OCI-LY1 (cell line): Measurements from ENCODE around the gene WDFY4.

Experiments used
- H2AFZ ChIP-seq: fragments of 200-600 bp; sonication (generic), shearing (Covaris generic); 2 replicates; pipeline ENCODE4 v1.6.0; 2014; ENCODE audit warnings: antibody characterized with exemption, mild to moderate bottlenecking, low read length
- H3F3A ChIP-seq: fragments of 200-600 bp; sonication (generic), shearing (Covaris generic); 2 replicates; pipeline ENCODE4 v1.6.0; 2014; ENCODE audit warnings: mild to moderate bottlenecking, antibody characterized with exemption, low read length, moderate library complexity; ENCODE audit not compliant: insufficient read depth
- H3K27ac ChIP-seq: fragments of 200-600 bp; sonication (generic); 2 replicates; pipeline ENCODE4 v1.5.1; 2014; ENCODE audit warnings: low read length, mixed run types, mild to moderate bottlenecking, low read depth; ENCODE audit not compliant: poor library complexity, severe bottlenecking
- H3K27me3 ChIP-seq: fragments of 200-600 bp; sonication (generic); 2 replicates; pipeline ENCODE4 v1.6.0; 2014; ENCODE audit warnings: antibody characterized with exemption, mild to moderate bottlenecking, low read length, moderate library complexity; ENCODE audit not compliant: insufficient read depth
- H3K36me3 ChIP-seq: fragments of 200-600 bp; sonication (generic); 2 replicates; pipeline ENCODE4 v1.6.1; 2014; ENCODE audit warnings: mild to moderate bottlenecking, antibody characterized with exemption, low read length, moderate library complexity, mixed read lengths; ENCODE audit not compliant: insufficient read depth
- H3K4me1 ChIP-seq: fragments of 200-600 bp; sonication (generic); 2 replicates; pipeline ENCODE4 v1.5.1; 2014; ENCODE audit warnings: mild to moderate bottlenecking, low read length, moderate library complexity; ENCODE audit not compliant: insufficient read depth, severe bottlenecking
- H3K4me2 ChIP-seq: fragments of 200-600 bp; sonication (generic), shearing (Covaris generic); 2 replicates; pipeline ENCODE4 v1.6.1; 2014; ENCODE audit warnings: low read length
- H3K4me3 ChIP-seq: fragments of 200-600 bp; sonication (generic); 2 replicates; pipeline ENCODE4 v1.5.1; 2014; ENCODE audit warnings: low read length, low read depth, mild to moderate bottlenecking, mixed read lengths; ENCODE audit not compliant: poor library complexity, severe bottlenecking
- H3K79me2 ChIP-seq: fragments of 200-600 bp; shearing (Covaris generic); 2 replicates; pipeline ENCODE4 v1.6.1; 2016; ENCODE audit warnings: mixed run types, low read length, mixed read lengths; ENCODE audit not compliant: insufficient read depth
- H3K9ac ChIP-seq: fragments of 200-600 bp; sonication (generic), shearing (Covaris generic); 2 replicates; pipeline ENCODE4 v1.6.1; 2014; ENCODE audit warnings: mild to moderate bottlenecking, low read length, mixed read lengths
- H3K9me2 ChIP-seq: fragments of 200-600 bp; sonication (generic), shearing (Covaris generic); 2 replicates; pipeline ENCODE4 v1.6.1; 2014; ENCODE audit warnings: low read depth, mild to moderate bottlenecking, low read length, mixed read lengths
- H3K9me3 ChIP-seq: fragments of 200-600 bp; shearing (Covaris generic); 2 replicates; pipeline ENCODE4 v1.6.1; 2014; ENCODE audit warnings: low read length, mixed read lengths
- H4K20me1 ChIP-seq: fragments of 200-600 bp; sonication (generic), shearing (Covaris generic); 2 replicates; pipeline ENCODE4 v1.6.0; 2016; ENCODE audit warnings: mild to moderate bottlenecking, low read length; ENCODE audit not compliant: insufficient read depth
- CTCF ChIP-seq: fragments of 200-600 bp; sonication (generic), shearing (Covaris generic); IDR thresholded peaks from 2 replicates; pipeline ENCODE4 v1.5.1; 2017; ENCODE audit warnings: mild to moderate bottlenecking, antibody characterized with exemption, low read length, moderate library complexity, mixed read lengths
- EZH2 ChIP-seq: fragments of 200-600 bp; sonication (generic), shearing (Covaris generic); IDR thresholded peaks from 2 replicates; pipeline ENCODE4 v1.8.0; 2017; ENCODE audit warnings: borderline replicate concordance, mixed run types, mild to moderate bottlenecking, antibody characterized with exemption, low read length, moderate library complexity, mixed read lengths

The WDFY4 gene

GRCh38 chr10:48872234-48872633, 187.6 kb downstream of the WDFY4 start:
- no peak overlapping the region for H3K9ac ChIP-seq
- H3F3A ChIP-seq: no peaks in the 10 kb centered on the region
- TF ChIP-seq EZH2: no peak
- TF ChIP-seq CTCF: no peak
- H3K4me3 ChIP-seq: no peak overlapping the region
- no peak overlapping the region for H3K4me2 ChIP-seq
- no peaks in the 10 kb centered on the region for H3K9me3 ChIP-seq
- peaks cover 62% of the 10 kb centered on the region; the same call in 1 of the 2 replicates for H3K36me3 ChIP-seq
- no peaks in the 10 kb centered on the region for H3K9me2 ChIP-seq
- no peaks in the 10 kb centered on the region for H3K4me1 ChIP-seq
- no peaks in the 10 kb centered on the region for H3K27me3 ChIP-seq
- H2AFZ ChIP-seq: no peak overlapping the region
- no peak overlapping the region for H3K27ac ChIP-seq
- no peaks in the 10 kb centered on the region for H3K79me2 ChIP-seq
- no peaks in the 10 kb centered on the region for H4K20me1 ChIP-seq

- no peak overlapping the region for H2AFZ ChIP-seq
- no peaks in the 10 kb centered on the region for H3K27me3 ChIP-seq
- H3K4me2 ChIP-seq: no peak overlapping the region
- H4K20me1 ChIP-seq: no peaks in the 10 kb centered on the region
- H3K27ac ChIP-seq: no peak overlapping the region
- no peaks in the 10 kb centered on the region for H3K79me2 ChIP-seq
- TF ChIP-seq EZH2: no peak
- no peak for TF ChIP-seq CTCF
- no peaks in the 10 kb centered on the region for H3F3A ChIP-seq
- H3K9me3 ChIP-seq: no peaks in the 10 kb centered on the region
- no peak overlapping the region for H3K4me3 ChIP-seq
- H3K36me3 ChIP-seq: peaks cover 79% of the 10 kb centered on the region
- H3K9ac ChIP-seq: no peak overlapping the region
- H3K4me1 ChIP-seq: no peaks in the 10 kb centered on the region
- H3K9me2 ChIP-seq: no peaks in the 10 kb centered on the region
Measured at GRCh38 chr10:48878091-48878490, 193.4 kb downstream of the WDFY4 start.

- H3K79me2 ChIP-seq: no peaks in the 10 kb centered on the region
- H3K27ac ChIP-seq: no peak overlapping the region
- no peak overlapping the region for H2AFZ ChIP-seq
- TF ChIP-seq CTCF: no peak
- TF ChIP-seq EZH2: no peak
- H3K9ac ChIP-seq: no peak overlapping the region
- no peaks in the 10 kb centered on the region for H4K20me1 ChIP-seq
- H3K4me1 ChIP-seq: no peaks in the 10 kb centered on the region
- H3K4me2 ChIP-seq: no peak overlapping the region
- H3K4me3 ChIP-seq: no peak overlapping the region
- H3K9me3 ChIP-seq: no peaks in the 10 kb centered on the region
- H3K27me3 ChIP-seq: no peaks in the 10 kb centered on the region
- H3K9me2 ChIP-seq: no peaks in the 10 kb centered on the region
- H3K36me3 ChIP-seq: peaks cover 67% of the 10 kb centered on the region
- no peaks in the 10 kb centered on the region for H3F3A ChIP-seq
Measured at GRCh38 chr10:48879451-48879850, 194.8 kb downstream of the WDFY4 start.
